Keratinocyte (primary cell): ENCODE data around the gene GCC1. TPM values are rescaled to one million over a fixed set of nuclear protein-coding genes. Genes with fewer than 3 reads are reported as not detected.

ENCODE experiments used
- DNase-seq: peaks from one replicate; pipeline ENCODE4 v3.0.0-alpha.2; 2011; ENCODE audit warnings: low read depth, missing footprints, low spot score
- FAIRE-seq: peaks from 2 replicates; lab custom pipeline; 2011; peaks lifted over from hg19 to GRCh38; lab: Jason Lieb, UNC
- H2AFZ ChIP-seq: 2 replicates; pipeline ENCODE4 v1.6.0; 2012; ENCODE audit warnings: low read length, control low read depth, inconsistent platforms; ENCODE audit not compliant: control insufficient read depth
- H3K27ac ChIP-seq: 2 replicates; pipeline ENCODE4 v1.5.1; 2011; ENCODE audit warnings: low read length; ENCODE audit not compliant: control insufficient read depth, insufficient read depth
- H3K27me3 ChIP-seq: 3 replicates; pipeline ENCODE4 v1.6.0; 2011; ENCODE audit warnings: low read length; ENCODE audit not compliant: control insufficient read depth, insufficient read depth; ENCODE audit errors: extremely low read depth
- H3K36me3 ChIP-seq, 2 experiments: 2 replicates in 1 of 2; 3 replicates in 1 of 2; pipeline ENCODE4 v1.5.1; 2011; ENCODE audit warnings: low read length in 2 of 2, mild to moderate bottlenecking in 1 of 2; ENCODE audit not compliant: control insufficient read depth in 2 of 2, insufficient read depth in 2 of 2; ENCODE audit errors: extremely low read depth in 1 of 2
- H3K4me1 ChIP-seq: 3 replicates; pipeline ENCODE4 v1.5.1; 2011; ENCODE audit warnings: low read length; ENCODE audit not compliant: control insufficient read depth, insufficient read depth; ENCODE audit errors: extremely low read depth
- H3K4me2 ChIP-seq: 3 replicates; pipeline ENCODE4 v1.6.0; 2011; ENCODE audit warnings: low read depth, low read length; ENCODE audit not compliant: control insufficient read depth, insufficient read depth; ENCODE audit errors: extremely low read depth
- H3K4me3 ChIP-seq, 3 experiments: fragments of 200-600 bp in 1 of 3; sonication (generic) in 1 of 3; 2 replicates in 2 of 3; 3 replicates in 1 of 3; pipeline ENCODE4 v1.5.1; 2011 to 2016; ENCODE audit warnings: low read length in 3 of 3, mild to moderate bottlenecking in 3 of 3, control low read depth in 2 of 3, inconsistent platforms in 1 of 3, low read depth in 1 of 3, mixed read lengths in 1 of 3, mixed run types in 1 of 3, moderate library complexity in 1 of 3; ENCODE audit not compliant: control insufficient read depth in 2 of 3, insufficient read depth in 2 of 3; ENCODE audit errors: extremely low read depth in 1 of 3
- H3K79me2 ChIP-seq: 2 replicates; pipeline ENCODE4 v1.6.0; 2012; ENCODE audit warnings: low read length; ENCODE audit not compliant: control insufficient read depth, insufficient read depth
- H3K9ac ChIP-seq: 3 replicates; pipeline ENCODE4 v1.6.0; 2011; ENCODE audit warnings: low read length; ENCODE audit not compliant: control insufficient read depth, insufficient read depth; ENCODE audit errors: extremely low read depth
- H3K9me1 ChIP-seq: 3 replicates; pipeline ENCODE4 v1.6.0; 2011; ENCODE audit warnings: low read length; ENCODE audit not compliant: control insufficient read depth, insufficient read depth; ENCODE audit errors: extremely low read depth
- H3K9me3 ChIP-seq: 2 replicates; pipeline ENCODE4 v1.5.1; 2012; ENCODE audit warnings: low read depth, low read length; ENCODE audit not compliant: control insufficient read depth
- H4K20me1 ChIP-seq: 3 replicates; pipeline ENCODE4 v1.6.0; 2011; ENCODE audit warnings: low read length; ENCODE audit not compliant: control insufficient read depth, insufficient read depth; ENCODE audit errors: extremely low read depth
- CTCF ChIP-seq, 3 experiments: IDR thresholded peaks in 1 of 3; conservative IDR thresholded peaks in 1 of 3; optimal IDR thresholded peaks in 1 of 3; 2 replicates in 2 of 3; 3 replicates in 1 of 3; pipeline versions ENCODE3 to v1.5.1; 2011; ENCODE audit warnings: low read length in 3 of 3, mild to moderate bottlenecking in 3 of 3, moderate library complexity in 2 of 3, control low read depth in 1 of 3, inconsistent platforms in 1 of 3; ENCODE audit not compliant: insufficient read depth in 2 of 3; ENCODE audit errors: extremely low read depth in 1 of 3
- EZH2 ChIP-seq: IDR thresholded peaks from one replicate; pipeline ENCODE4 v1.6.1; 2012; ENCODE audit warnings: inconsistent platforms, mild to moderate bottlenecking, low read length, moderate library complexity
- dilution Hi-C: fragments of 300-500 bp; cut with MboI; formaldehyde crosslinking; loops from one replicate; pipeline ENCODE4 v1.7.0; 2020; ENCODE audit warnings: low sequenced_read_pairs; ENCODE audit not compliant: extremely low pct_ligation_motif_present
- polyA plus RNA-seq, 5 experiments: library from polyadenylated mRNA; depleted of rRNA in 3 of 5; stranded (reverse) in 3 of 5; stranded (forward) in 1 of 5; unstranded in 1 of 5; fragments of >200 nt; gene quantifications; 1 replicate in 1 of 5; 2 replicates in 3 of 5; 3 replicates in 1 of 5; pipeline versions ENCODE4 v1.2.1 to v1.2.3, GENCODE V29; 2011 to 2012; ENCODE audit warnings: missing spikeins in 2 of 5, low read depth in 1 of 5, low replicate concordance in 1 of 5

The GCC1 gene
- polyA plus RNA-seq, 1 donor (not counting 4 experiments of a cell fraction or from before 2014, with no cell fraction given), result 8.9 TPM

- H3K79me2 ChIP-seq, result no peaks in the 10 kb centered on the region
- H3K36me3 ChIP-seq, result no peaks in the 10 kb centered on the region
- peaks cover 49% of the 10 kb centered on the region for H3K27me3 ChIP-seq
- H3K4me1 ChIP-seq, result no peaks in the 10 kb centered on the region
- H4K20me1 ChIP-seq, result no peaks in the 10 kb centered on the region
- no peaks in the 10 kb centered on the region for H3K9me1 ChIP-seq
- H3K4me3 ChIP-seq, result no peak within 1 kb of the TSS
- no peak within 1 kb of the TSS for H3K9ac ChIP-seq
- TF ChIP-seq EZH2 (no peak), CTCF (optimal IDR thresholded peaks at IDR 0.05 in 1 of 3, IDR thresholded peaks at IDR 0.05 in 1 of 3, conservative IDR thresholded peaks at IDR 0.05 in 1 of 3; ENCODE audit: extremely low read depth in 1 of 3, insufficient read depth in 2 of 3, low read length in 3 of 3) (no peak)
- DNase-seq, result no peak
- no peak within 1 kb of the TSS for H3K4me2 ChIP-seq
- H2AFZ ChIP-seq, result no peak within 1 kb of the TSS
- no peak within 1 kb of the TSS for H3K27ac ChIP-seq
- dilution Hi-C loops, result no loop called here
- FAIRE-seq, result no peak
- no peaks in the 10 kb centered on the region for H3K9me3 ChIP-seq
Observed at GRCh38 chr7:127618042-127618441, 32.6 kb upstream of the GCC1 start, which contains the start of gene PAX4. TSS of gene PAX4 (minus strand) at chr7:127618142. CDS start at chr7:127615928, 2,214 bp downstream.

- H2AFZ ChIP-seq, result no peak overlapping the region
- dilution Hi-C loops, result no loop called here
- no peaks in the 10 kb centered on the region for H3K9me3 ChIP-seq
- no peaks in the 10 kb centered on the region for H3K4me1 ChIP-seq
- H3K27me3 ChIP-seq, result peaks cover 49% of the 10 kb centered on the region
- H3K9me1 ChIP-seq, result no peaks in the 10 kb centered on the region
- DNase-seq, result no peak
- FAIRE-seq, result no peak
- TF ChIP-seq EZH2, result no peak
- no peak for TF ChIP-seq CTCF (optimal IDR thresholded peaks at IDR 0.05 in 1 of 3, IDR thresholded peaks at IDR 0.05 in 1 of 3, conservative IDR thresholded peaks at IDR 0.05 in 1 of 3; ENCODE audit: extremely low read depth in 1 of 3, insufficient read depth in 2 of 3, low read length in 3 of 3)
- H3K9ac ChIP-seq, result no peak overlapping the region
- H3K79me2 ChIP-seq, result no peaks in the 10 kb centered on the region
- H3K27ac ChIP-seq, result no peak overlapping the region
- H3K4me3 ChIP-seq, result no peak overlapping the region
- H3K36me3 ChIP-seq, result no peaks in the 10 kb centered on the region
- no peaks in the 10 kb centered on the region for H4K20me1 ChIP-seq
- H3K4me2 ChIP-seq, result no peak overlapping the region
Observed at GRCh38 chr7:127616724-127617123, 31.3 kb upstream of the GCC1 start.
